Astrocyte of the spinal cord (primary cell): ENCODE data around the gene C2orf66.

Source experiments
- DNase-seq: peaks from one replicate; pipeline ENCODE4 v3.0.0; 2011; ENCODE audit warnings: low read depth, low spot score
- H3K4me3 ChIP-seq: 2 replicates; pipeline ENCODE4 v1.5.1; 2011; ENCODE audit warnings: low read depth, mild to moderate bottlenecking, low read length, moderate library complexity
- in situ Hi-C: cut with HindIII; loops from 2 replicates; pipeline ENCODE4 v1.10.0; 2017; ENCODE audit warnings: low sequenced_read_pairs
- TF ChIP-seq, protein P1 (sequence below): IDR thresholded peaks from 2 replicates; pipeline ENCODE4 v1.5.1; 2012; ENCODE audit warnings: low read depth, mild to moderate bottlenecking, low read length, inconsistent platforms

C2orf66 gene

DNA sequence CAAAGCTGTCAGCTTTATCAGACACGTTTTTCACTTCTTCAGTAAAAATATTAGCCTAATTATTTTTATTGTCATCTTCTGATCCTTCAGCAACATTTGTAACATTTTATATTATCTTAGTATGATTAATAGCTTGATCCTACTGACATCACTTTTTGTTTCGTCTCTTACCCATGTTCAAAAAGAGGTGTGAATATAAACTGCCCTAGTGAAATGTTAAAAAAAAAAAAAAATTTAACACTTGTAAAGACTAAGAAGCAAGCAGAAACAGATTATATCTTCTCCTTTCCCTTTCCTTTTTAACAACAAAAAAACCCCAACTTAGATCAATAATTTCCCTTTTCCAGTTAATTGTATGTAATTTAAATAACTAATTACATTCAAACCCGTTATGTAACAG is 36.2 kb upstream of the C2orf66 start:
- H3K4me3 ChIP-seq: no peak overlapping the region
- TF ChIP-seq, protein P1, sequence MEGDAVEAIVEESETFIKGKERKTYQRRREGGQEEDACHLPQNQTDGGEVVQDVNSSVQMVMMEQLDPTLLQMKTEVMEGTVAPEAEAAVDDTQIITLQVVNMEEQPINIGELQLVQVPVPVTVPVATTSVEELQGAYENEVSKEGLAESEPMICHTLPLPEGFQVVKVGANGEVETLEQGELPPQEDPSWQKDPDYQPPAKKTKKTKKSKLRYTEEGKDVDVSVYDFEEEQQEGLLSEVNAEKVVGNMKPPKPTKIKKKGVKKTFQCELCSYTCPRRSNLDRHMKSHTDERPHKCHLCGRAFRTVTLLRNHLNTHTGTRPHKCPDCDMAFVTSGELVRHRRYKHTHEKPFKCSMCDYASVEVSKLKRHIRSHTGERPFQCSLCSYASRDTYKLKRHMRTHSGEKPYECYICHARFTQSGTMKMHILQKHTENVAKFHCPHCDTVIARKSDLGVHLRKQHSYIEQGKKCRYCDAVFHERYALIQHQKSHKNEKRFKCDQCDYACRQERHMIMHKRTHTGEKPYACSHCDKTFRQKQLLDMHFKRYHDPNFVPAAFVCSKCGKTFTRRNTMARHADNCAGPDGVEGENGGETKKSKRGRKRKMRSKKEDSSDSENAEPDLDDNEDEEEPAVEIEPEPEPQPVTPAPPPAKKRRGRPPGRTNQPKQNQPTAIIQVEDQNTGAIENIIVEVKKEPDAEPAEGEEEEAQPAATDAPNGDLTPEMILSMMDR: no peak
- in situ Hi-C loops: no loop called here
- no peak for DNase-seq

DNA sequence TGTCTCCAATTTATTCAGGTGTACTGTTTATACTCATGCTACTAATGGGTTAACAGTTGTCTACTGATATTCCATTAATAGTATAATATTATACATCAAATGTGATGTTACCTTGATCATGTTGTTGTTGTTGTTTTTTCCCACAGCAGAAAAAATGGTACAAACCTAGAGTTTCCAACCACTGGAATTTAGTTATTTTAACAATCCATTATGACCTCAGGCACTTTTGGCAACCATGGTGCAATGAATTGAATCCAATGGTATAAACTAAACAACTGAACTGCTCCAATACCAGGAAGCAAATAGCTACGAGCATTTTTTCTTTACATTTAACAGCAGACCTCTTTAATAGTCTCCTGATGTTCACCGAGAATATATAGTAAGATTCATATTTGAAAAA is 31.0 kb upstream of the C2orf66 start:
- in situ Hi-C loops: no loop called here
- TF ChIP-seq, protein P1: no peak
- H3K4me3 ChIP-seq: no peak overlapping the region
- no peak for DNase-seq

DNA sequence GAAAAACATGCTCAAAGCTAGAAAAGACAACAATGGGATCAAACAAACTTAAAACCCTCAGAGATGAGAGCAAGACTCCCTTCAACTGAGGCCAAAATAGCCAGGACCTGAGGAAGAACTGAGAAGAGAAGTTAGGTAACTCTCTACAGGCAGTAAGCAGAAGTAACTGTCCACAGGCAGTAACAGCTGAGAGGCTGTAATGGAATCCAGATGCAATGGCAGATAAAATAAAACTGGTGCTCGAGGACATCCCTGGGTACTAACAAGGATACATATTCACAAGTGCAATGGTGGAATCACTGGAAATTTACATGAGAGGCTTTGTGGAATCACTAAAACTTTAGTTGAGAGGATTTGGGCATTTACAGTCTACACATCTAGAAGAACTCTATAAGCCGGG is 30.4 kb upstream of the C2orf66 start:
- no peak overlapping the region for H3K4me3 ChIP-seq
- TF ChIP-seq, protein P1: no peak
- in situ Hi-C loops: no loop called here
- DNase-seq: no peak

DNA sequence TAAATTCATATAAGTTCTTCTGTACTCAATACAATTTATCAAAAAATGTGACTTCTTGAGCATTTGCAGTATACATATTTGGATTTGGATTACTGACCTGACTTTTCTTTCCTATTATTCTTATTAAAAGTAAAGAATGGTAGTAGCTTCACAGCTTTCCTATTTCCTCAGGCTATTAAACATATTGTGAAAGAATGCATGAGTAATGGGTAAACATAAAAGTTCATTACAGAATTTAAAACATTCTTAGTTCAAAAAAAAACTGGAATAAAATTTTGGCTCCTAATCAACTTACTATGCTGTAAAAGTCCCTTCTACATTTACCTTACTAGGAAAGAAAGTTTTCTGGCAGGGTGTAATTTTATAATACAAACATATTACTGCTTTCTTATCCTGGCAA is 27.3 kb upstream of the C2orf66 start:
- TF ChIP-seq, protein P1: no peak
- no peak overlapping the region for H3K4me3 ChIP-seq
- in situ Hi-C loops: no loop called here
- DNase-seq: no peak

DNA sequence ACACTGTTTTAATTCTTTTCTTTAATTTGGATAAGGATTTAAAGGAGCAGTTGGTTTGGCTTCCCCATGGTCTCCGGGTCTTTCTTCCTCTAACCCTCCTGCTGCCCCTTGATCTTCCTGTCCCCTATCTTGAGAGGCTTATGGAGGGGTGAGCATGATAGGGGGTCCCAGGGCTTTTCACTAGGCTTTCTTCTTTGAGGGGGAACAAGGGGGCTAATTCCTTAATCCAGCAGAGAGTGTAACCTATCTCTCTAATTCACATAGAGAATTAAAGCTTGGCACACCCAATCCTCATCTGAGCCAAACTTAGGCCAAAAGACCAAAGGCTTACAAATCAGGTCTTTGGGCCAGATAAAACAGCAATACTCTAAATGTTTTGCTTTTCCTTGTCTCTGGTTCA is 21.5 kb upstream of the C2orf66 start:
- DNase-seq: no peak
- TF ChIP-seq, protein P1: no peak
- no peak overlapping the region for H3K4me3 ChIP-seq
- in situ Hi-C loops: no loop called here

DNA sequence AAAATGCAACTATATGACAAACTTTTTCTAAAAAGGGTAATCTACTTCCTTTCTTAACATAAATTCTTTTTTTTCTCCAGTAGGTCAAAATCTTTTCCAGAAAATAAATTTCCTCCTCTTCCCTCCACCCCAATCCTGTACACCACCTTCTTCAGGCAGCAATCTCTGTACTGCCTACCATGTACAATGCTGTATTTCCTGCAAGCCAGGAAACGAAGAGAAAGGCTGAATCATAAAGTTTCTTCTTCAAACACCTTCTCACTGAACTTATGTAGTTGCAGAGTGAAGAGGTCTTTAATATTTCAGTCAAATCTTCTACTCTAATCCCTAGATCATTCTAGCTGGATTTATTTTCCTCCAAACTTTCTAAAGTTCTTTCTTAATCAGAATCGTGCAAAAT is 18.2 kb upstream of the C2orf66 start:
- no peak overlapping the region for H3K4me3 ChIP-seq
- TF ChIP-seq, protein P1: no peak
- in situ Hi-C loops: no loop called here
- no peak for DNase-seq
